ENCODE data around the gene SDK1.

SDK1 gene

GRCh38 chr7:4029941-4030340, 728.9 kb downstream of the SDK1 start:
- no peak for DNase-seq

GRCh38 chr7:4030346-4030950, 729.4 kb downstream of the SDK1 start:
- no peak for DNase-seq

- DNase-seq = no peak
Measured at GRCh38 chr7:4033996-4034395, 732.9 kb downstream of the SDK1 start.

- DNase-seq = no peak
Measured at GRCh38 chr7:4037308-4037707, 736.3 kb downstream of the SDK1 start.

GRCh38 chr7:4037877-4038276, 736.8 kb downstream of the SDK1 start:
- no peak for DNase-seq

- no peak for DNase-seq
Measured at GRCh38 chr7:4040109-4040928, 739.3 kb downstream of the SDK1 start.

GRCh38 chr7:4042402-4043045, 741.5 kb downstream of the SDK1 start:
- no peak for DNase-seq

GRCh38 chr7:4043988-4044387, 742.9 kb downstream of the SDK1 start:
- DNase-seq = no peak

- DNase-seq = no peak
Measured at GRCh38 chr7:4045450-4045849, 744.4 kb downstream of the SDK1 start.

GRCh38 chr7:4045975-4046374, 744.9 kb downstream of the SDK1 start:
- DNase-seq = no peak

GRCh38 chr7:4048336-4048735, 747.3 kb downstream of the SDK1 start:
- DNase-seq = no peak

- DNase-seq = no peak
Measured at GRCh38 chr7:4049202-4049601, 748.1 kb downstream of the SDK1 start.

- DNase-seq = no peak
Measured at GRCh38 chr7:4050126-4050660, 749.1 kb downstream of the SDK1 start.

- no peak for DNase-seq
Measured at GRCh38 chr7:4051696-4052095, 750.6 kb downstream of the SDK1 start.

GRCh38 chr7:4052130-4052529, 751.1 kb downstream of the SDK1 start:
- DNase-seq = no peak

GRCh38 chr7:4054158-4054557, 753.1 kb downstream of the SDK1 start:
- DNase-seq = no peak

- no peak for DNase-seq
Measured at GRCh38 chr7:4056552-4057288, 755.7 kb downstream of the SDK1 start.

GRCh38 chr7:4057289-4057616, 756.2 kb downstream of the SDK1 start:
- no peak for DNase-seq

- no peak for DNase-seq
Measured at GRCh38 chr7:4058158-4058557, 757.1 kb downstream of the SDK1 start.

- DNase-seq = no peak
Measured at GRCh38 chr7:4065190-4065589, 764.1 kb downstream of the SDK1 start.

- DNase-seq = no peak
Measured at GRCh38 chr7:4066206-4066605, 765.2 kb downstream of the SDK1 start.

GRCh38 chr7:4066626-4067475, 765.8 kb downstream of the SDK1 start:
- no peak for DNase-seq

GRCh38 chr7:4067476-4067760, 766.4 kb downstream of the SDK1 start:
- peak; percentile 0 for DNase-seq
